GM23338 (cell line): ENCODE data around the gene SLC35F1.

Source experiments
- CREB1 ChIP-seq: fragments of 250-450 bp; sonication (Bioruptor Pico); IDR thresholded peaks from 2 replicates; pipeline ENCODE4 v1.5.0; 2020; ENCODE audit warnings: low read depth, mild to moderate bottlenecking, moderate library complexity
- CTCF ChIP-seq, 2 experiments: fragments of 200-600 bp in 1 of 2; sonication (generic) in 1 of 2; conservative IDR thresholded peaks; 2 replicates each; pipeline versions ENCODE4 v1.5.1 to v1.6.1; 2016 to 2017; ENCODE audit warnings: antibody characterized with exemption in 2 of 2, low read depth in 2 of 2, mild to moderate bottlenecking in 2 of 2, moderate library complexity in 1 of 2
- ETS1 ChIP-seq: IDR thresholded peaks from 2 replicates; pipeline ENCODE4 v1.6.1; 2016; ENCODE audit warnings: antibody characterized with exemption
- EZH2 ChIP-seq: fragments of 200-600 bp; sonication (generic); IDR thresholded peaks from one replicate; pipeline ENCODE4 v1.8.0; 2017; ENCODE audit warnings: antibody characterized with exemption, mild to moderate bottlenecking, low read depth; ENCODE audit not compliant: unreplicated experiment
- EZH2phosphoT487 ChIP-seq: fragments of 200-600 bp; sonication (generic); IDR thresholded peaks from one replicate; pipeline ENCODE4 v1.8.1; 2018; ENCODE audit warnings: antibody characterized with exemption; ENCODE audit not compliant: unreplicated experiment
- JUNB ChIP-seq: IDR thresholded peaks from one replicate; pipeline ENCODE4 v1.6.1; 2016; ENCODE audit warnings: antibody characterized with exemption; ENCODE audit not compliant: unreplicated experiment
- POLR2AphosphoS5 ChIP-seq: IDR thresholded peaks from 2 replicates; pipeline ENCODE4 v1.6.1; 2016; ENCODE audit warnings: antibody characterized with exemption, low read depth
- REST ChIP-seq: IDR thresholded peaks from one replicate; pipeline ENCODE4 v1.6.1; 2018; ENCODE audit warnings: antibody characterized with exemption; ENCODE audit not compliant: unreplicated experiment

GRCh38 chr6:118296129-118296901, 389.3 kb downstream of the SLC35F1 start:
- TF ChIP-seq CTCF (conservative IDR thresholded peaks at IDR 0.05; ENCODE audit: low read depth in 2 of 2) (no peak), JUNB (no peak), POLR2AphosphoS5 (no peak), EZH2 (no peak), REST (no peak), ETS1 (no peak), EZH2phosphoT487 (no peak), CREB1 (CRISPR knock-in tag) (no peak)
